H9 (cell line): Measurements from ENCODE around the gene FOXP4. TPM values are rescaled to one million over a fixed set of nuclear protein-coding genes. Genes with fewer than 3 reads are reported as not detected.

Experiments
- DNase-seq: peaks from one replicate; pipeline ENCODE4 v3.0.0-alpha.2; 2017
- H2AFZ ChIP-seq: one replicate; pipeline ENCODE4 v1.6.1; 2013; ENCODE audit warnings: mild to moderate bottlenecking, low read length, control low read depth, moderate library complexity
- H2AK5ac ChIP-seq: 2 replicates; pipeline ENCODE4 v1.6.1; 2013; ENCODE audit warnings: low read length, control low read depth, mixed read lengths; ENCODE audit not compliant: insufficient read length
- H2BK120ac ChIP-seq: one replicate; pipeline ENCODE4 v1.6.1; 2013; ENCODE audit warnings: low read depth, mild to moderate bottlenecking, low read length, control low read depth, inconsistent platforms; ENCODE audit not compliant: poor library complexity, severe bottlenecking
- H2BK12ac ChIP-seq: 2 replicates; pipeline ENCODE4 v1.6.1; 2013; ENCODE audit warnings: low read length, control low read depth, mixed read lengths, low read depth; ENCODE audit not compliant: insufficient read length
- H2BK15ac ChIP-seq: 2 replicates; pipeline ENCODE4 v1.6.1; 2013; ENCODE audit warnings: low read depth, low read length, control low read depth
- H2BK20ac ChIP-seq: one replicate; pipeline ENCODE4 v1.6.1; 2013; ENCODE audit warnings: low read depth, mild to moderate bottlenecking, low read length, control low read depth, inconsistent platforms; ENCODE audit not compliant: poor library complexity, severe bottlenecking
- H2BK5ac ChIP-seq: 2 replicates; pipeline ENCODE4 v1.6.1; 2013; ENCODE audit warnings: low read length, control low read depth, mixed read lengths; ENCODE audit not compliant: insufficient read length
- H3K14ac ChIP-seq: 2 replicates; pipeline ENCODE4 v1.6.1; 2013; ENCODE audit warnings: low read length, control low read depth; ENCODE audit not compliant: insufficient read depth
- H3K18ac ChIP-seq: 2 replicates; pipeline ENCODE4 v1.6.1; 2013; ENCODE audit warnings: low read depth, mild to moderate bottlenecking, mixed read lengths, low read length, control low read depth; ENCODE audit not compliant: insufficient read length
- H3K23ac ChIP-seq: 2 replicates; pipeline ENCODE4 v1.6.1; 2013; ENCODE audit warnings: low read length, control low read depth, mixed read lengths, low read depth; ENCODE audit not compliant: insufficient read length
- H3K23me2 ChIP-seq: 2 replicates; pipeline ENCODE4 v1.6.1; 2013; ENCODE audit warnings: low read depth, mild to moderate bottlenecking, mixed read lengths, low read length, control low read depth; ENCODE audit not compliant: insufficient read length, poor library complexity, severe bottlenecking
- H3K27ac ChIP-seq: 2 replicates; pipeline ENCODE4 v1.5.1; 2013; ENCODE audit warnings: low read length, control low read depth, mixed read lengths, low read depth; ENCODE audit not compliant: insufficient read length
- H3K27me3 ChIP-seq: 2 replicates; pipeline ENCODE4 v1.6.1; 2013; ENCODE audit warnings: low read length, control low read depth, inconsistent platforms; ENCODE audit not compliant: insufficient read depth
- H3K4ac ChIP-seq: 2 replicates; pipeline ENCODE4 v1.6.1; 2013; ENCODE audit warnings: low read depth, mild to moderate bottlenecking, control low read depth, inconsistent platforms, low read length, moderate library complexity
- H3K4me1 ChIP-seq: 2 replicates; pipeline ENCODE4 v1.6.1; 2013; ENCODE audit warnings: low read length, control low read depth, inconsistent platforms; ENCODE audit not compliant: insufficient read depth
- H3K4me2 ChIP-seq: 2 replicates; pipeline ENCODE4 v1.6.1; 2013; ENCODE audit warnings: low read length, control low read depth, mixed read lengths; ENCODE audit not compliant: insufficient read length, insufficient read depth
- H3K56ac ChIP-seq: 2 replicates; pipeline ENCODE4 v1.6.1; 2013; ENCODE audit warnings: low read depth, mild to moderate bottlenecking, mixed read lengths, low read length, control low read depth; ENCODE audit not compliant: insufficient read length
- H3K79me1 ChIP-seq: 2 replicates; pipeline ENCODE4 v1.6.1; 2013; ENCODE audit warnings: low read depth, mild to moderate bottlenecking, moderate library complexity, low read length, control low read depth, inconsistent platforms; ENCODE audit not compliant: insufficient read depth, poor library complexity, severe bottlenecking
- H3K79me2 ChIP-seq: 2 replicates; pipeline ENCODE4 v1.6.1; 2013; ENCODE audit warnings: low read length, control low read depth, inconsistent platforms; ENCODE audit not compliant: insufficient read depth
- H3K9ac ChIP-seq: 2 replicates; pipeline ENCODE4 v1.6.1; 2013; ENCODE audit warnings: low read length, control low read depth, mixed read lengths; ENCODE audit not compliant: insufficient read length; ENCODE audit errors: extremely low read depth
- H3K9me3 ChIP-seq: one replicate; pipeline ENCODE4 v1.6.1; 2013; ENCODE audit warnings: low read depth, low read length, inconsistent platforms; ENCODE audit not compliant: control insufficient read depth
- H3T11ph ChIP-seq: one replicate; pipeline ENCODE4 v1.6.1; 2013; ENCODE audit warnings: mild to moderate bottlenecking, low read length, control low read depth, inconsistent platforms
- H4K20me1 ChIP-seq: one replicate; pipeline ENCODE4 v1.6.1; 2013; ENCODE audit not compliant: control insufficient read depth, insufficient read length, insufficient read depth
- H4K5ac ChIP-seq: 2 replicates; pipeline ENCODE4 v1.6.1; 2013; ENCODE audit warnings: low read depth, mild to moderate bottlenecking, mixed read lengths, low read length, control low read depth; ENCODE audit not compliant: insufficient read length
- H4K8ac ChIP-seq: replicated peaks from 2 replicates; pipeline ENCODE4 v1.6.1; 2013; ENCODE audit warnings: low read length, control low read depth, mixed read lengths, low read depth; ENCODE audit not compliant: insufficient read length
- H4K91ac ChIP-seq: 2 replicates; pipeline ENCODE4 v1.6.1; 2013; ENCODE audit warnings: low read depth, mild to moderate bottlenecking, moderate library complexity, mixed read lengths, low read length, control low read depth; ENCODE audit not compliant: insufficient read length
- H3K27ac Mint-ChIP-seq, 3 experiments: 2 replicates in 2 of 3; 3 replicates in 1 of 3; pipeline ENCODE4 v1.8.0; 2020 to 2021; ENCODE audit warnings: mixed read lengths in 3 of 3, mild to moderate bottlenecking in 1 of 3, moderate library complexity in 1 of 3
- H3K27me3 Mint-ChIP-seq: 2 replicates; pipeline ENCODE4 v1.8.0; 2021; ENCODE audit warnings: low read depth, mild to moderate bottlenecking, moderate library complexity, mixed read lengths
- H3K36me3 Mint-ChIP-seq, 3 experiments: 2 replicates in 2 of 3; 3 replicates in 1 of 3; pipeline ENCODE4 v1.8.0; 2020 to 2021; ENCODE audit warnings: low read depth in 3 of 3, mixed read lengths in 3 of 3; ENCODE audit not compliant: insufficient read depth in 1 of 3
- H3K4me1 Mint-ChIP-seq, 2 experiments: 2 replicates each; pipeline ENCODE4 v1.8.0; 2020; ENCODE audit warnings: mixed read lengths in 2 of 2
- H3K4me3 Mint-ChIP-seq, 2 experiments: 2 replicates in 1 of 2; 3 replicates in 1 of 2; pipeline ENCODE4 v1.8.0; 2020 to 2021; ENCODE audit warnings: mild to moderate bottlenecking in 2 of 2, mixed read lengths in 2 of 2, moderate library complexity in 1 of 2
- H3K9me3 Mint-ChIP-seq, 2 experiments: 2 replicates in 1 of 2; 3 replicates in 1 of 2; pipeline ENCODE4 v1.8.0; 2020; ENCODE audit warnings: mild to moderate bottlenecking in 2 of 2, mixed read lengths in 2 of 2, moderate library complexity in 1 of 2
- WGBS: extraction: QIAGEN DNeasy Blood & Tissue Kit; methylation state at CpG from one replicate; pipeline ENCODE4 v1.1.7; 2013; ENCODE audit warnings: missing lambda C conversion rate, low lambda C conversion rate, mixed read lengths; ENCODE audit not compliant: insufficient read length; ENCODE audit errors: extremely low coverage; 5-methylcytosine and 5-hydroxymethylcytosine counted together
- total RNA-seq: library from RNA; stranded (reverse); gene quantifications from 2 replicates; pipeline ENCODE4 v1.2.1, GENCODE V29; 2021
- TF ChIP-seq, protein P1 (sequence below): fragments of 200-600 bp; sonication (generic); conservative IDR thresholded peaks from 3 replicates; pipeline ENCODE4 v1.8.0; 2021; ENCODE audit warnings: antibody characterized with exemption, mild to moderate bottlenecking

The FOXP4 gene
- total RNA-seq, 1 experiment from 2014 or later, result 18.2 TPM

DNA sequence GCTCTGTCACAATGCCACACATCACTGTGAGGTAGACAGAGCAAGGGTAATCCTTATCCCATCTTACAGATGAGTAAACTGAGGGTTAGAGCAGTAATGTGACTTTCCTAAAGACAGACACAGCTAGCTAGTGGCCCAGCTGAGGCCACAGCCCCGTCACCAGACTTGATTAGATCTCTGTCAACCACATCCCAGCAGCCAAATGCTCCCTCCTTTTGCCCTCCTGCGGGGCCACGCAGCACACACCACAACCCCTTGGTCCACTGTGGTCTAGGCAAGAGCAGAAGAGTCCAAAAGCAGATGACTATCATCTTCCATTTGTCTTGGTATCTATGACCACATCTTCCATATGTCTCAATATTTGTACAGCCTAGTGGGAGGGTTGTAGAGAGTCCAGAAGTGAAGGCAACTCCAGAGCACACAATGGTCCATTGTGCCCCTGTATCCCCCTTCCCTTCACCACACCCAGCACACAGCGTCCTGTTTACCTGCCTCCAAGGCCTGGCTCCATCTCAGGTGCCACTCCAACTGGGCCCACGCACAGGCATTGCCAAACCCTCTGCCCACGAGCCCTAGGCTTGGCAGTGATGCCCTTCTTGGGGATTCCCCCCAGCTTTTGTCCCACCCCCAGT, 47.1 kb upstream of the FOXP4 start:
- Histone ChIP-seq H3K9me3 (no peaks in the 10 kb centered on the region), H2BK15ac (no peak overlapping the region), H2BK120ac (no peak overlapping the region), H2AFZ (no peak overlapping the region), H2BK12ac (no peak overlapping the region), H3K4ac (no peak overlapping the region), H4K5ac (no peak overlapping the region), H3K27me3 (peaks cover 13% of the 10 kb centered on the region; the same call in 1 of the 2 replicates), H3K18ac (no peak overlapping the region), H3K23me2 (peaks cover 14% of the 10 kb centered on the region), H3K79me2 (no peaks in the 10 kb centered on the region), H3K4me2 (no peak overlapping the region), H3K14ac (no peak overlapping the region), H4K91ac (no peak overlapping the region), H3K23ac (no peak overlapping the region), H3T11ph (no peak overlapping the region), H3K27ac (no peak overlapping the region), H4K20me1 (no peaks in the 10 kb centered on the region), H4K8ac (no peak overlapping the region), H2BK20ac (no peak overlapping the region), H2BK5ac (no peak overlapping the region), H2AK5ac (no peak overlapping the region), H3K79me1 (no peaks in the 10 kb centered on the region), H3K56ac (no peak overlapping the region), H3K4me1 (peaks cover 3% of the 10 kb centered on the region; the same call in 1 of the 2 replicates), H3K9ac (no peak overlapping the region)
- Mint-ChIP-seq H3K27ac (no peak overlapping the region), H3K9me3 (no peaks in the 10 kb centered on the region), H3K27me3 (peaks cover 92% of the 10 kb centered on the region), H3K4me3 (no peak overlapping the region), H3K4me1 (peaks cover 28 to 32% of the 10 kb centered on the region in 2 experiments), H3K36me3 (no peaks in the 10 kb centered on the region)
- TF ChIP-seq, protein P1, sequence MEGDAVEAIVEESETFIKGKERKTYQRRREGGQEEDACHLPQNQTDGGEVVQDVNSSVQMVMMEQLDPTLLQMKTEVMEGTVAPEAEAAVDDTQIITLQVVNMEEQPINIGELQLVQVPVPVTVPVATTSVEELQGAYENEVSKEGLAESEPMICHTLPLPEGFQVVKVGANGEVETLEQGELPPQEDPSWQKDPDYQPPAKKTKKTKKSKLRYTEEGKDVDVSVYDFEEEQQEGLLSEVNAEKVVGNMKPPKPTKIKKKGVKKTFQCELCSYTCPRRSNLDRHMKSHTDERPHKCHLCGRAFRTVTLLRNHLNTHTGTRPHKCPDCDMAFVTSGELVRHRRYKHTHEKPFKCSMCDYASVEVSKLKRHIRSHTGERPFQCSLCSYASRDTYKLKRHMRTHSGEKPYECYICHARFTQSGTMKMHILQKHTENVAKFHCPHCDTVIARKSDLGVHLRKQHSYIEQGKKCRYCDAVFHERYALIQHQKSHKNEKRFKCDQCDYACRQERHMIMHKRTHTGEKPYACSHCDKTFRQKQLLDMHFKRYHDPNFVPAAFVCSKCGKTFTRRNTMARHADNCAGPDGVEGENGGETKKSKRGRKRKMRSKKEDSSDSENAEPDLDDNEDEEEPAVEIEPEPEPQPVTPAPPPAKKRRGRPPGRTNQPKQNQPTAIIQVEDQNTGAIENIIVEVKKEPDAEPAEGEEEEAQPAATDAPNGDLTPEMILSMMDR, result no peak
- no peak for DNase-seq
- no CpG with 5 or more reads among the region's 6 CpGs for WGBS
